ENCODE measurements around the gene LRCH1.

Gene LRCH1

GRCh38 chr13:46617885-46618284, 64.9 kb downstream of the LRCH1 start:
- no peak for DNase-seq

GRCh38 chr13:46618694-46619254, 65.8 kb downstream of the LRCH1 start:
- DNase-seq = no peak

GRCh38 chr13:46620029-46620428, 67.1 kb downstream of the LRCH1 start:
- no peak for DNase-seq

- DNase-seq = no peak
Observed at GRCh38 chr13:46620471-46620870, 67.5 kb downstream of the LRCH1 start.

GRCh38 chr13:46621133-46621532, 68.2 kb downstream of the LRCH1 start:
- DNase-seq = no peak

GRCh38 chr13:46621792-46622629, 69.0 kb downstream of the LRCH1 start:
- no peak for DNase-seq

- DNase-seq = peak; percentile 74
Observed at GRCh38 chr13:46622630-46623256, 69.8 kb downstream of the LRCH1 start.

- DNase-seq = no peak
Observed at GRCh38 chr13:46624353-46624752, 71.4 kb downstream of the LRCH1 start.

- no peak for DNase-seq
Observed at GRCh38 chr13:46624821-46625220, 71.9 kb downstream of the LRCH1 start.

- no peak for DNase-seq
Observed at GRCh38 chr13:46627462-46627861, 74.5 kb downstream of the LRCH1 start.

GRCh38 chr13:46628622-46629365, 75.8 kb downstream of the LRCH1 start:
- DNase-seq = no peak

GRCh38 chr13:46629811-46630413, 76.9 kb downstream of the LRCH1 start:
- no peak for DNase-seq

- DNase-seq = no peak
Observed at GRCh38 chr13:46630431-46631178, 77.6 kb downstream of the LRCH1 start.

GRCh38 chr13:46631179-46631542, 78.2 kb downstream of the LRCH1 start:
- no peak for DNase-seq

- DNase-seq = no peak
Observed at GRCh38 chr13:46632176-46632575, 79.2 kb downstream of the LRCH1 start.

- DNase-seq = no peak
Observed at GRCh38 chr13:46633416-46633815, 80.4 kb downstream of the LRCH1 start.

GRCh38 chr13:46636451-46636850, 83.5 kb downstream of the LRCH1 start:
- DNase-seq = no peak

GRCh38 chr13:46637213-46637612, 84.2 kb downstream of the LRCH1 start:
- no peak for DNase-seq

- DNase-seq = no peak
Observed at GRCh38 chr13:46638262-46638661, 85.3 kb downstream of the LRCH1 start.

GRCh38 chr13:46639033-46639981, 86.3 kb downstream of the LRCH1 start:
- DNase-seq = no peak

- no peak for DNase-seq
Observed at GRCh38 chr13:46640843-46641242, 87.9 kb downstream of the LRCH1 start.
